ENCODE results near the gene COL4A2.

Gene COL4A2

GRCh38 chr13:110397436-110398115 is 90.5 kb downstream of the COL4A2 start:
- in situ Hi-C loops (cut with HindIII; ENCODE audit: low sequenced_read_pairs): no loop called here

GRCh38 chr13:110398564-110399507 is 91.8 kb downstream of the COL4A2 start:
- in situ Hi-C loops (cut with HindIII; ENCODE audit: low sequenced_read_pairs): no loop called here

- in situ Hi-C loops (cut with HindIII; ENCODE audit: low sequenced_read_pairs): loop anchor here (25.0 kb wide), 1 partner anchor 162 kb away; no protein-coding TSS in a partner anchor
Observed at GRCh38 chr13:110399801-110400200, 92.7 kb downstream of the COL4A2 start.

GRCh38 chr13:110400786-110401533 is 93.9 kb downstream of the COL4A2 start:
- in situ Hi-C loops (cut with HindIII; ENCODE audit: low sequenced_read_pairs): loop anchor here (25.0 kb wide), 1 partner anchor 164 kb away; no protein-coding TSS in a partner anchor

GRCh38 chr13:110402299-110403069 is 95.4 kb downstream of the COL4A2 start:
- in situ Hi-C loops (cut with HindIII; ENCODE audit: low sequenced_read_pairs): loop anchor here (25.0 kb wide), 1 partner anchor 165 kb away; no protein-coding TSS in a partner anchor

GRCh38 chr13:110403315-110403714 is 96.2 kb downstream of the COL4A2 start:
- in situ Hi-C loops (cut with HindIII; ENCODE audit: low sequenced_read_pairs): loop anchor here (25.0 kb wide), 1 partner anchor 166 kb away; no protein-coding TSS in a partner anchor

- in situ Hi-C loops (cut with HindIII; ENCODE audit: low sequenced_read_pairs): loop anchor here (25.0 kb wide), 1 partner anchor 166 kb away; no protein-coding TSS in a partner anchor
Observed at GRCh38 chr13:110403721-110404120, 96.6 kb downstream of the COL4A2 start.

- in situ Hi-C loops (cut with HindIII; ENCODE audit: low sequenced_read_pairs): loop anchor here (25.0 kb wide), 1 partner anchor 167 kb away; no protein-coding TSS in a partner anchor
Observed at GRCh38 chr13:110404321-110404720, 97.2 kb downstream of the COL4A2 start.

- in situ Hi-C loops (cut with HindIII; ENCODE audit: low sequenced_read_pairs): loop anchor here (25.0 kb wide), 1 partner anchor 169 kb away; no protein-coding TSS in a partner anchor
Observed at GRCh38 chr13:110405597-110406450, 98.7 kb downstream of the COL4A2 start.

- in situ Hi-C loops (cut with HindIII; ENCODE audit: low sequenced_read_pairs): loop anchor here (25.0 kb wide), 1 partner anchor 170 kb away; no protein-coding TSS in a partner anchor
Observed at GRCh38 chr13:110407021-110407420, 99.9 kb downstream of the COL4A2 start.

GRCh38 chr13:110407531-110407930 is 100.4 kb downstream of the COL4A2 start:
- in situ Hi-C loops (cut with HindIII; ENCODE audit: low sequenced_read_pairs): loop anchor here (25.0 kb wide), 1 partner anchor 170 kb away; no protein-coding TSS in a partner anchor

GRCh38 chr13:110408286-110408685 is 101.2 kb downstream of the COL4A2 start:
- in situ Hi-C loops (cut with HindIII; ENCODE audit: low sequenced_read_pairs): loop anchor here (25.0 kb wide), 1 partner anchor 171 kb away; no protein-coding TSS in a partner anchor

GRCh38 chr13:110409581-110409992 is 102.5 kb downstream of the COL4A2 start:
- in situ Hi-C loops (cut with HindIII; ENCODE audit: low sequenced_read_pairs): loop anchor here (25.0 kb wide), 1 partner anchor 172 kb away; no protein-coding TSS in a partner anchor

- in situ Hi-C loops (cut with HindIII; ENCODE audit: low sequenced_read_pairs): loop anchor here (25.0 kb wide), 1 partner anchor 173 kb away; no protein-coding TSS in a partner anchor
Observed at GRCh38 chr13:110410000-110410399, 102.9 kb downstream of the COL4A2 start.

- in situ Hi-C loops (cut with HindIII; ENCODE audit: low sequenced_read_pairs): loop anchor here (25.0 kb wide), 1 partner anchor 174 kb away; no protein-coding TSS in a partner anchor
Observed at GRCh38 chr13:110410936-110411687, 104.0 kb downstream of the COL4A2 start.

- in situ Hi-C loops (cut with HindIII; ENCODE audit: low sequenced_read_pairs): loop anchor here (25.0 kb wide), 1 partner anchor 174 kb away; no protein-coding TSS in a partner anchor
Observed at GRCh38 chr13:110411688-110412059, 104.6 kb downstream of the COL4A2 start.

GRCh38 chr13:110412132-110412914 is 105.2 kb downstream of the COL4A2 start:
- in situ Hi-C loops (cut with HindIII; ENCODE audit: low sequenced_read_pairs): loop anchor here (25.0 kb wide), 1 partner anchor 175 kb away; no protein-coding TSS in a partner anchor
